Measurements from ENCODE around the gene SVIL.
A peak's percentile ranks its signal among the peaks of the same experiment; 100 is the strongest.
"Not testable (repeated sequence)": the region's sequence is repeated elsewhere in the genome, so short reads cannot be mapped to it uniquely, and the experiment has no call there.

SVIL gene

DNA sequence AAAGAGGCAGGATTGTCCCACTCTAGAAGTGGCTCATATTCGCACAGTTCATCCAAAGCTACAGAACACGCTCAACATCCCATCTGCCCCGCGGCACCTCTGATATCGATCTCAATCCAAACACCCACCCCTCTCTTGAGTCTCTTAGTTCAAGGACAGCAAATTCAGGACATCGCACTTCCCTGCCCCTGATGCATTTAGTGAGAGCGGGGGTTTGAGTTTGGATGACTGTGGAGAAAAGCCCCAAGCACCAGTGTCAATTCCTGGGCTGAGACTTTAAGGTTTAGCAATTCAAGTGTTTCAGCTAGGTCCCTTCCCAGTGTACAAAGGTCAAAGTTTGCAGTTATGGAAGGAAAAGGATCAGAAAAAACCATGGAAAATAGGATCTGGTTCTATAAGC is 179.7 kb downstream of the SVIL start:
- no peak for DNase-seq (ENCODE audit: low spot score)

DNA sequence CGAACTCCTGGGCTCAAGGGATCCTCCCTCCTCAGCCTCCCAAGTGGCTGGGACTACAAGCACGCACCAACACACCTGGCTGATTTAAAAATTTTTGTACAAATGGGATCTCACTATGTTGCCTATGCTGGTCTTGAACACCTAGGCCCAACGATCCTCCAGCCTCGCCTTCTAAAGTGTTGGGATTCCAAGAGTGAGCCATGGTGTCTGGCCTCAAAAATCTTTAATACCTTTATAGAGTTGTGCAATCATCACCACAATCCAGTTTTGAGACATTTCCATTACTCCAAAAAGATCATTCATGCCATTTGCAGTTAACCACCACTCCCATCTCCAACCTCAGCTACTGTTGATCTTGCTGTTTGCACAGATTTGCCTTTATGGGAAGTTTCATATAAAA is 180.5 kb downstream of the SVIL start:
- no peak for DNase-seq (ENCODE audit: low spot score)

GRCh38 chr10:29452546-29452945 is 182.2 kb downstream of the SVIL start:
- DNase-seq (ENCODE audit: low spot score), result no peak

- DNase-seq (ENCODE audit: low spot score), result no peak
Measured at GRCh38 chr10:29451946-29452345, 182.8 kb downstream of the SVIL start.

GRCh38 chr10:29450405-29450804 is 184.4 kb downstream of the SVIL start:
- DNase-seq (ENCODE audit: low spot score), result no peak

GRCh38 chr10:29448756-29449592 is 185.8 kb downstream of the SVIL start:
- DNase-seq (ENCODE audit: low spot score), result peak; percentile 75

GRCh38 chr10:29448125-29448524 is 186.6 kb downstream of the SVIL start:
- DNase-seq (ENCODE audit: low spot score), result no peak

DNA sequence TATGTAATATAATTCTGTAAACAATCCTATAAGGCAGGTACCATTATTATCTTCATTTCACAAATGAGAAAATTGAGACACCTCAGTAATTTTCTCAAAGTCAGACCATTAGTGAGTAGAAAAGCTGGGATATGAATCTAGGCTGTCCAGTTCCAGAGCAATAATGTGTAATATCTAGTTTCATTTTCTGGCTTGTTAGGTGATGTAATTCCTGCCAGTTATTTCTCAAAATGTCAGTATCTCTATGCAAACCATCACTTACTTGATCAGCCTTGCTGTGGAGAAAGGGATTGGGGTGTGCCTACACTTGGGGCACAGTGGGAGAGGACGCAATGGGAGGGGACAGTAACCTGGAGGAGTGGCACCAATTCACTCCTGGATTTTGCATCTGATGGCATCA is 188.4 kb downstream of the SVIL start:
- DNase-seq (ENCODE audit: low spot score), result no peak

- DNase-seq (ENCODE audit: low spot score), result no peak
Measured at GRCh38 chr10:29443745-29444523, 190.8 kb downstream of the SVIL start.

GRCh38 chr10:29440981-29441380 is 193.8 kb downstream of the SVIL start:
- DNase-seq (ENCODE audit: low spot score), result no peak

DNA sequence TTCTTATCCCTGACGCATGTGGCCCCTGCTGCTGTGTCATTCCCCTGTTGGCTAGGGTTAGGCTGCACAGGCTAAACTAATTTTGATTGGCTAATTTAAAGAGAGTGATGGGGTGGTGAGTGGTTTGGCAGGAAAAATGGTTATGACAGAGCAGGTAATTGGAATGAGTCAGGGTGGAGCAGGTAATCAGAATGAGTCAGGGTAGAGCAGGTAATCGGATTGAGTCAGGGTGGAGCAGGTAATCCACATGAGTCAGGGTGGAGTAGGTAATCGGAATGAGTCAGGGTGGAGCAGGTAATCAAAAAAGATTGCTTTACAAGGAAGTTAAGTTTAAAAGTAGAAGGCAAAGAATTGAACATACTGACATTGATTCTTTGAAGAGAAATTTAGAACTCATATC is 195.8 kb downstream of the SVIL start:
- DNase-seq (ENCODE audit: low spot score), result not testable (repeated sequence)

GRCh38 chr10:29438271-29438670 is 196.5 kb downstream of the SVIL start:
- no peak for DNase-seq (ENCODE audit: low spot score)

DNA sequence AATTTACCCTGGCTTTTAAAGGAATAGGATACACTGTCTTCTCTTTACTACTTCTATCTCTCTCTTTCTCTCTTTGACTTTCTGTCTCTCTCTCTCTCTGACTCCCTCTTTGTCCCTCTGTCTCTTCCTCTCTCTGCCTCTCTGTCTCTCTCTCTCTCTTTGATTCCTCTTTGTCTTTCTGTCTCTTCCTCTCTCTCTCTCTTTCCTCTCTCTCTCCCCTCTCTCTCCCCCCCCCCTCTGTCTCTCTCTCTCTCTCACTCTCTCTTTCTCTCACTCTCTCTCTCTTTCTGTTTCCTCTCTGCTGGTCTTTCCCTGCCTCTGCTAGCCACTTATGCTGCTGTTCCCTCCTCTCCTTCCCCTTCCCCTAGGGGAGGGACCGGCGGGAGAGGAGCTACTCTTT is 196.9 kb downstream of the SVIL start:
- no peak for DNase-seq (ENCODE audit: low spot score)

GRCh38 chr10:29435809-29436501 is 198.8 kb downstream of the SVIL start:
- no peak for DNase-seq (ENCODE audit: low spot score)

DNA sequence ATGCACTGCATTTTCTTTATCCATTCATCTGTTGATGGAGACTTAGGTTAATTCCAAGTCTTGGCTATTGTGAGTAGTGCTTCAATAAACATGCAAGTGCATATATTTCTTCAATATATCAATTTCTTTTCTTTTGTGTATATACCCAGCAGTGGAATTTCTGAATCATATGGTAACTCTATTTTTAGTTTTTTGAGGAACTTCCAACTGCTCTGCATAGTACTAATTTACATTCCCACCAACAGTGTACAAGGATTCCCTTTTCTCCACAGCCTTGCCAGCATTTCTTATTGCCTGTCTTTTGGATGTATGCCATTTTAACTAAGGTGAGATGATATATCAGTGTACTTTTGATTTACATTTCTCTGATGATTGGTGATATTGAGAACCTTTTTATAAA is 200.7 kb downstream of the SVIL start:
- no peak for DNase-seq (ENCODE audit: low spot score)

GRCh38 chr10:29431711-29432110 is 203.1 kb downstream of the SVIL start:
- no peak for DNase-seq (ENCODE audit: low spot score)

GRCh38 chr10:29430101-29430500 is 204.7 kb downstream of the SVIL start:
- DNase-seq (ENCODE audit: low spot score), result no peak

DNA sequence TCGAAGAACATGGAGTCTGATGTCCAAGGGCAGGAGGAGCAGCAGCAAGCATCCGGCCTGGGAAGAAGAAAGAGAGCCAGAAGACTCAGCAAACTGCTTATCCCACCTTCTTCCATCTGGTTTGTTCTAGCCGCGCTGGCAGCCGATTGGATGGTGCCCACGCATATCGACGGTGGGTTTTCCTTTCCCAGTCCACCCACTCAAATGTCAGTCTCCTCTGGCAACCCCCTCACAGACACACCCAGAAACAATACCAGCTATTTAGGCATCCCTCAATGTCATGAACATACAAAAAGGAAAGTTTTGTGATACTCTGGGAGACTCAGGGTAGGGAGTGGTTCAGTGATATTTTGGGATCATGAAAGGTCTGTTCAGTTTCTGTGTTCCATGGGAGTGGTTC is 206.3 kb downstream of the SVIL start:
- DNase-seq (ENCODE audit: low spot score), result no peak

DNA sequence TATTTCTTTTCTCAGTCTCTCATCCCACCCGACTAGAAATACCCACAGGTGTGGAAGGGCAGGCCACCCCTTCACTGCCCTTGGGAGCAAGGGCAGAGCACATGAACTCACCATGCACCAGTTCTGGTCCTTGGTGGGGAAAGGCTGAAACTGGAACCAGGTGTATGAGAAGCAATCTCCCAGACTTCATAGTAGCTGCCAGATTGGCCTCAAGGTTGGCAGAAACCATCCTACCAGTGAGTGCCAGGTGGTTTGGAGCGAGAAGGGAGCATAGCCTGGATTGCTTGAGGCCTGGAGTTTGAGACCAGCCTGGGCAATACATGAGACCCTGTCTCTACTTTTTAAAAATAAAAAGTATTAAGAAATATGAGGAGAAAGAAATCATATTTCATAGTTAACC is 207.1 kb downstream of the SVIL start:
- no peak for DNase-seq (ENCODE audit: low spot score)

GRCh38 chr10:29426420-29426819 is 208.4 kb downstream of the SVIL start:
- DNase-seq (ENCODE audit: low spot score), result no peak

GRCh38 chr10:29424017-29424416 is 210.8 kb downstream of the SVIL start:
- DNase-seq (ENCODE audit: low spot score), result no peak

- DNase-seq (ENCODE audit: low spot score), result no peak
Measured at GRCh38 chr10:29420744-29421143, 214.0 kb downstream of the SVIL start.

DNA sequence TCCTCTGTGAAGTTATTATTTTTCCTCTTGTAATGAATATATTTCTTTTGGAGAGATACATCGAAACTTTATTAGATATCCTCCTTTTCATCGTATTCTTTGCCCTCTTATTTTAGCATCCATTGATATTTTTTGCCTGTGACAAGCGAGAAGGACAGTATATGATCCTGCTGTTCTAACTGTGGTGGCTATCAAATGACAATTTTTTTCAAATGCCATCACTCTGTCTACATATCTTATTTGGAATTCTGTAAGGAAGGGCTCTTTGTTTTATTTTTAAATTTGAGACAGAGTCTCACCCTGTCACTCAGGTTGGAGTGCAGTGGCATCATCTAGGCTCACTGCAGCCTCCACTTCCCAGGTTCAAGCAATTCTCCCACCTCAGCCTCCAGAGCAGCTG is 217.4 kb downstream of the SVIL start:
- DNase-seq (ENCODE audit: low spot score), result no peak

Measured in iPS-NIHi11 (cell line).